MCF 10A (cell line): Measurements from ENCODE around the gene ADD3. TPM values are rescaled to one million over a fixed set of nuclear protein-coding genes. Genes with fewer than 3 reads are reported as not detected.

Source experiments
- BruUV-seq: library from RNA; stranded (reverse); fragments of 400-500 nt; replicated peaks from 2 replicates; lab custom pipeline; 2021; lab: Mats Ljungman, UMichigan
- CTCF ChIA-PET: fragments of 300-600 bp; sonication (Branson Sonifier 250); formaldehyde crosslinking; extraction: SDS; loops from one replicate; lab custom pipeline; 2021; ENCODE audit warnings: antibody characterized with exemption, inconsistent platforms; lab: Yijun Ruan, JAX
- POLR2A ChIA-PET: fragments of 300-600, 350-650 bp; sonication (Branson Sonifier 250); formaldehyde crosslinking; extraction: SDS; loops from one replicate; lab custom pipeline; 2020; ENCODE audit warnings: antibody characterized with exemption, inconsistent platforms; lab: Yijun Ruan, JAX
- DNase-seq: peaks from one replicate; pipeline ENCODE4 v3.0.0-alpha.2; 2018; ENCODE audit not compliant: unreplicated experiment
- H3K27ac Mint-ChIP-seq: one replicate; pipeline ENCODE4 v1.8.0; 2022; ENCODE audit warnings: mild to moderate bottlenecking, low read depth, mixed read lengths; ENCODE audit not compliant: unreplicated experiment
- H3K27me3 Mint-ChIP-seq: one replicate; pipeline ENCODE4 v1.8.0; 2022; ENCODE audit warnings: mixed read lengths; ENCODE audit not compliant: insufficient read depth, unreplicated experiment
- H3K36me3 Mint-ChIP-seq: one replicate; pipeline ENCODE4 v1.8.0; 2022; ENCODE audit warnings: mild to moderate bottlenecking, moderate library complexity, mixed read lengths; ENCODE audit not compliant: insufficient read depth, unreplicated experiment
- H3K4me1 Mint-ChIP-seq: one replicate; pipeline ENCODE4 v1.8.0; 2022; ENCODE audit warnings: mixed read lengths; ENCODE audit not compliant: insufficient read depth, unreplicated experiment
- H3K4me3 Mint-ChIP-seq: one replicate; pipeline ENCODE4 v1.8.0; 2022; ENCODE audit warnings: mild to moderate bottlenecking, moderate library complexity, mixed read lengths; ENCODE audit not compliant: unreplicated experiment
- H3K9me3 Mint-ChIP-seq: one replicate; pipeline ENCODE4 v1.8.0; 2022; ENCODE audit warnings: mixed read lengths; ENCODE audit not compliant: unreplicated experiment
- CTCF ChIP-seq: fragments of 200-600 bp; IDR thresholded peaks from one replicate; pipeline ENCODE4 v1.8.0; 2022; ENCODE audit warnings: antibody characterized with exemption, mild to moderate bottlenecking; ENCODE audit not compliant: unreplicated experiment
- intact Hi-C: fragments of 100-400 bp; cut with micrococcal nuclease; formaldehyde crosslinking; loops from 2 replicates; pipeline ENCODE4 v1.14.1; 2022
- total RNA-seq: library from RNA; stranded (reverse); gene quantifications from 2 replicates; pipeline ENCODE4 v1.2.3, GENCODE V29; 2022

The ADD3 gene
- total RNA-seq, 1 experiment from 2014 or later: 14.5 TPM

- TF ChIP-seq CTCF: no peak
- no peaks in the 10 kb centered on the region for H3K27me3 Mint-ChIP-seq
- H3K36me3 Mint-ChIP-seq: no peaks in the 10 kb centered on the region
- no peak overlapping the region for H3K27ac Mint-ChIP-seq
- no peak overlapping the region for H3K4me3 Mint-ChIP-seq
- CTCF ChIA-PET: no interaction called here
- DNase-seq: no peak
- BruUV-seq: no TSS peak
- no peaks in the 10 kb centered on the region for H3K9me3 Mint-ChIP-seq
- H3K4me1 Mint-ChIP-seq: no peaks in the 10 kb centered on the region
- intact Hi-C loops: no loop called here
- POLR2A ChIA-PET: no interaction called here
Observed at GRCh38 chr10:110029450-110029849, 21.7 kb downstream of the ADD3 start.

GRCh38 chr10:110032801-110033700 lies 25.3 kb downstream of the ADD3 start:
- no peak overlapping the region for H3K27ac Mint-ChIP-seq
- no peaks in the 10 kb centered on the region for H3K27me3 Mint-ChIP-seq
- no peak overlapping the region for H3K4me3 Mint-ChIP-seq
- no TSS peak for BruUV-seq
- intact Hi-C loops: no loop called here
- ChIA-PET CTCF (interaction anchor here (0.6 to 3.0 kb wide), 2 partner anchors 26 to 150 kb away, joined by 3 to 13 read pairs; no protein-coding TSS in a partner anchor), POLR2A (interaction anchor here (0.7 to 0.8 kb wide), 2 partner anchors 24 to 176 kb away, joined by 5 read pairs; no protein-coding TSS in a partner anchor)
- no peaks in the 10 kb centered on the region for H3K4me1 Mint-ChIP-seq
- H3K9me3 Mint-ChIP-seq: no peaks in the 10 kb centered on the region
- H3K36me3 Mint-ChIP-seq: no peaks in the 10 kb centered on the region
- DNase-seq: no peak
- TF ChIP-seq CTCF: no peak

- no peak overlapping the region for H3K27ac Mint-ChIP-seq
- TF ChIP-seq CTCF: no peak
- ChIA-PET CTCF (no interaction called here), POLR2A (interaction anchor here (0.7 to 0.8 kb wide), 2 partner anchors 25 to 177 kb away, joined by 5 read pairs; no protein-coding TSS in a partner anchor)
- no TSS peak for BruUV-seq
- H3K36me3 Mint-ChIP-seq: no peaks in the 10 kb centered on the region
- no peaks in the 10 kb centered on the region for H3K4me1 Mint-ChIP-seq
- no peak overlapping the region for H3K4me3 Mint-ChIP-seq
- H3K27me3 Mint-ChIP-seq: no peaks in the 10 kb centered on the region
- DNase-seq: no peak
- no peaks in the 10 kb centered on the region for H3K9me3 Mint-ChIP-seq
- intact Hi-C loops: no loop called here
Observed at GRCh38 chr10:110033701-110034235, 26.0 kb downstream of the ADD3 start.

- no peaks in the 10 kb centered on the region for H3K9me3 Mint-ChIP-seq
- H3K4me1 Mint-ChIP-seq: no peaks in the 10 kb centered on the region
- CTCF ChIA-PET: interaction anchor here (0.6 to 1.9 kb wide), 4 partner anchors 12 to 150 kb away, joined by 3 to 4 read pairs (median 4); no protein-coding TSS in a partner anchor
- H3K27ac Mint-ChIP-seq: no peak overlapping the region
- H3K27me3 Mint-ChIP-seq: no peaks in the 10 kb centered on the region
- H3K4me3 Mint-ChIP-seq: no peak overlapping the region
- POLR2A ChIA-PET: no interaction called here
- no peak for TF ChIP-seq CTCF
- DNase-seq: no peak
- H3K36me3 Mint-ChIP-seq: no peaks in the 10 kb centered on the region
- BruUV-seq: no TSS peak
- intact Hi-C loops: no loop called here
Observed at GRCh38 chr10:110034596-110034995, 26.8 kb downstream of the ADD3 start.
